Activated CD8-positive, alpha-beta memory T cell treated with anti-CD3 and anti-CD28 coated beads, Interleukin-2, amount 10 ng/mL, durations not matched to agents 7 days and 5 days (primary cell): ENCODE results near the gene PTPRE. TPM values are rescaled to one million over a fixed set of nuclear protein-coding genes. Genes with fewer than 3 reads are reported as not detected.

Source experiments
- ATAC-seq: fragments of 150-1000 bp; cut with Tn5 transposase; one replicate; pipeline ENCODE4 v1.10.0; 2021; ENCODE audit warnings: moderate library complexity
- CTCF ChIA-PET: fragments of 350-600 bp; sonication (Branson Sonifier 250); formaldehyde crosslinking; loops from one replicate; lab custom pipeline; 2021; ENCODE audit warnings: antibody characterized with exemption; lab: Charles Lee
- DNase-seq: peaks from one replicate; pipeline ENCODE4 v3.0.0-alpha.2; 2020
- H3K27ac Mint-ChIP-seq: one replicate; pipeline ENCODE4 v1.8.0; 2021; ENCODE audit warnings: mild to moderate bottlenecking, mixed read lengths
- H3K27me3 Mint-ChIP-seq: one replicate; pipeline ENCODE4 v1.8.0; 2021; ENCODE audit warnings: mixed read lengths
- H3K36me3 Mint-ChIP-seq: one replicate; pipeline ENCODE4 v1.8.0; 2021; ENCODE audit warnings: mild to moderate bottlenecking, mixed read lengths
- H3K4me1 Mint-ChIP-seq: one replicate; pipeline ENCODE4 v1.8.0; 2021; ENCODE audit warnings: mixed read lengths
- H3K4me3 Mint-ChIP-seq: one replicate; pipeline ENCODE4 v1.8.0; 2021; ENCODE audit warnings: mild to moderate bottlenecking, moderate library complexity, mixed read lengths
- H3K9me3 Mint-ChIP-seq: one replicate; pipeline ENCODE4 v1.8.0; 2022; ENCODE audit warnings: low read depth, mixed read lengths
- total RNA-seq, 2 experiments: library from RNA; stranded (reverse); gene quantifications; one replicate each; pipeline ENCODE4 v1.2.3, GENCODE V29; 2021

PTPRE gene
- total RNA-seq, 2 experiments from 2014 or later: 16.5 to 27.1 TPM

- H3K4me1 Mint-ChIP-seq: peaks cover 39% of the 10 kb centered on the region
- DNase-seq: peak; percentile 84
- peaks cover 43% of the 10 kb centered on the region for H3K36me3 Mint-ChIP-seq
- CTCF ChIA-PET: interaction anchor here (0.7 to 8.1 kb wide), 42 partner anchors 9 to 354 kb away, joined by 3 to 185 read pairs (median 4); partner anchors contain the start of gene PTPRE
- no peaks in the 10 kb centered on the region for H3K27me3 Mint-ChIP-seq
- no peak overlapping the region for H3K27ac Mint-ChIP-seq
- peak; percentile 63 for ATAC-seq
- no peak overlapping the region for H3K4me3 Mint-ChIP-seq
- peaks cover 4% of the 10 kb centered on the region for H3K9me3 Mint-ChIP-seq
These were observed 162.6 kb downstream of the PTPRE start for GRCh38 chr10:128069351-128070051.

- Mint-ChIP-seq H3K4me3 (no peak overlapping the region), H3K27ac (no peak overlapping the region), H3K9me3 (peaks cover 4% of the 10 kb centered on the region), H3K4me1 (peaks cover 37% of the 10 kb centered on the region), H3K27me3 (no peaks in the 10 kb centered on the region), H3K36me3 (peaks cover 47% of the 10 kb centered on the region)
- DNase-seq (no peak), ATAC-seq (no peak)
- CTCF ChIA-PET: interaction anchor here (1.0 to 8.1 kb wide), 20 partner anchors 8 to 164 kb away, joined by 3 to 185 read pairs (median 7); partner anchors contain the start of gene PTPRE
These were observed 163.3 kb downstream of the PTPRE start for GRCh38 chr10:128070161-128070560.

GRCh38 chr10:128070721-128071416 lies 164.0 kb downstream of the PTPRE start:
- H3K27me3 Mint-ChIP-seq: no peaks in the 10 kb centered on the region
- H3K9me3 Mint-ChIP-seq: peaks cover 4% of the 10 kb centered on the region
- no peak overlapping the region for H3K4me3 Mint-ChIP-seq
- no peak overlapping the region for H3K27ac Mint-ChIP-seq
- no peak for DNase-seq
- ATAC-seq: no peak
- H3K4me1 Mint-ChIP-seq: peaks cover 30% of the 10 kb centered on the region
- peaks cover 46% of the 10 kb centered on the region for H3K36me3 Mint-ChIP-seq
- CTCF ChIA-PET: interaction anchor here (1.1 to 8.1 kb wide), 12 partner anchors 8 to 164 kb away, joined by 3 to 185 read pairs (median 5); partner anchors contain the start of gene PTPRE

GRCh38 chr10:128071417-128071782 lies 164.5 kb downstream of the PTPRE start:
- DNase-seq: no peak
- peaks cover 4% of the 10 kb centered on the region for H3K9me3 Mint-ChIP-seq
- ATAC-seq: no peak
- H3K4me3 Mint-ChIP-seq: no peak overlapping the region
- H3K27ac Mint-ChIP-seq: no peak overlapping the region
- no peaks in the 10 kb centered on the region for H3K27me3 Mint-ChIP-seq
- peaks cover 43% of the 10 kb centered on the region for H3K36me3 Mint-ChIP-seq
- peaks cover 26% of the 10 kb centered on the region for H3K4me1 Mint-ChIP-seq
- CTCF ChIA-PET: interaction anchor here (1.1 to 8.1 kb wide), 7 partner anchors 8 to 79 kb away, joined by 3 to 185 read pairs (median 4); no protein-coding TSS in a partner anchor

GRCh38 chr10:128072046-128072445 lies 165.1 kb downstream of the PTPRE start:
- peaks cover 4% of the 10 kb centered on the region for H3K9me3 Mint-ChIP-seq
- no peak overlapping the region for H3K27ac Mint-ChIP-seq
- no peaks in the 10 kb centered on the region for H3K27me3 Mint-ChIP-seq
- H3K36me3 Mint-ChIP-seq: peaks cover 38% of the 10 kb centered on the region
- CTCF ChIA-PET: interaction anchor here (0.8 to 8.1 kb wide), 6 partner anchors 9 to 105 kb away, joined by 3 to 185 read pairs (median 5); no protein-coding TSS in a partner anchor
- ATAC-seq (no peak), DNase-seq (no peak)
- no peak overlapping the region for H3K4me3 Mint-ChIP-seq
- peaks cover 25% of the 10 kb centered on the region for H3K4me1 Mint-ChIP-seq

- CTCF ChIA-PET: interaction anchor here (1.1 to 8.1 kb wide), 4 partner anchors 28 to 104 kb away, joined by 3 to 185 read pairs (median 3); no protein-coding TSS in a partner anchor
- DNase-seq: no peak
- Mint-ChIP-seq H3K36me3 (peaks cover 33% of the 10 kb centered on the region), H3K9me3 (no peaks in the 10 kb centered on the region), H3K4me1 (peaks cover 21% of the 10 kb centered on the region), H3K27ac (no peak overlapping the region), H3K27me3 (no peaks in the 10 kb centered on the region), H3K4me3 (no peak overlapping the region)
- ATAC-seq: no peak
These were observed 166.2 kb downstream of the PTPRE start for GRCh38 chr10:128072941-128073645.

GRCh38 chr10:128073890-128074289 lies 167.0 kb downstream of the PTPRE start:
- Mint-ChIP-seq H3K9me3 (no peaks in the 10 kb centered on the region), H3K27me3 (no peaks in the 10 kb centered on the region), H3K27ac (no peak overlapping the region), H3K36me3 (peaks cover 33% of the 10 kb centered on the region), H3K4me1 (peaks cover 21% of the 10 kb centered on the region), H3K4me3 (no peak overlapping the region)
- CTCF ChIA-PET: interaction anchor here (1.2 to 8.1 kb wide), 3 partner anchors 28 to 79 kb away, joined by 3 to 185 read pairs (median 3); no protein-coding TSS in a partner anchor
- DNase-seq (no peak), ATAC-seq (no peak)

GRCh38 chr10:128074589-128074988 lies 167.7 kb downstream of the PTPRE start:
- CTCF ChIA-PET: interaction anchor here (0.8 kb wide), 1 partner anchor 51 kb away, joined by 3 read pairs; no protein-coding TSS in a partner anchor
- H3K27ac Mint-ChIP-seq: no peak overlapping the region
- ATAC-seq (no peak), DNase-seq (no peak)
- no peaks in the 10 kb centered on the region for H3K9me3 Mint-ChIP-seq
- no peaks in the 10 kb centered on the region for H3K27me3 Mint-ChIP-seq
- peaks cover 37% of the 10 kb centered on the region for H3K36me3 Mint-ChIP-seq
- no peak overlapping the region for H3K4me3 Mint-ChIP-seq
- peaks cover 21% of the 10 kb centered on the region for H3K4me1 Mint-ChIP-seq

GRCh38 chr10:128077155-128077875 lies 170.4 kb downstream of the PTPRE start:
- no peak overlapping the region for H3K27ac Mint-ChIP-seq
- CTCF ChIA-PET: interaction anchor here (1.0 to 2.0 kb wide), 6 partner anchors 15 to 103 kb away, joined by 3 to 11 read pairs (median 4); no protein-coding TSS in a partner anchor
- ATAC-seq (no peak), DNase-seq (peak; percentile 36)
- no peaks in the 10 kb centered on the region for H3K9me3 Mint-ChIP-seq
- no peaks in the 10 kb centered on the region for H3K27me3 Mint-ChIP-seq
- H3K36me3 Mint-ChIP-seq: peaks cover 32% of the 10 kb centered on the region
- no peak overlapping the region for H3K4me3 Mint-ChIP-seq
- H3K4me1 Mint-ChIP-seq: peaks cover 19% of the 10 kb centered on the region

GRCh38 chr10:128078136-128078969 lies 171.4 kb downstream of the PTPRE start:
- peaks cover 13% of the 10 kb centered on the region for H3K4me1 Mint-ChIP-seq
- CTCF ChIA-PET: interaction anchor here (0.6 to 6.9 kb wide), 15 partner anchors 9 to 80 kb away, joined by 3 to 65 read pairs (median 5); partner anchors contain the start of gene MKI67
- no peaks in the 10 kb centered on the region for H3K9me3 Mint-ChIP-seq
- H3K27me3 Mint-ChIP-seq: no peaks in the 10 kb centered on the region
- peaks cover 26% of the 10 kb centered on the region for H3K36me3 Mint-ChIP-seq
- peak; percentile 75 for ATAC-seq
- peak; percentile 61 for DNase-seq
- H3K4me3 Mint-ChIP-seq: no peak overlapping the region
- no peak overlapping the region for H3K27ac Mint-ChIP-seq

GRCh38 chr10:128080231-128080630 lies 173.3 kb downstream of the PTPRE start:
- H3K27ac Mint-ChIP-seq: no peak overlapping the region
- H3K36me3 Mint-ChIP-seq: peaks cover 12% of the 10 kb centered on the region
- CTCF ChIA-PET: interaction anchor here (0.9 to 6.9 kb wide), 8 partner anchors 9 to 74 kb away, joined by 3 to 65 read pairs (median 4); no protein-coding TSS in a partner anchor
- ATAC-seq: no peak
- no peaks in the 10 kb centered on the region for H3K27me3 Mint-ChIP-seq
- no peaks in the 10 kb centered on the region for H3K9me3 Mint-ChIP-seq
- peak; percentile 31 for DNase-seq
- H3K4me3 Mint-ChIP-seq: no peak overlapping the region
- no peaks in the 10 kb centered on the region for H3K4me1 Mint-ChIP-seq
